GM13977 (cell line): ENCODE results near the gene NOSTRIN.

Experiments
- DNase-seq: peaks from one replicate; pipeline ENCODE4 v3.0.0; 2012; ENCODE audit warnings: low spot score
- CTCF ChIP-seq: IDR thresholded peaks from 2 replicates; pipeline ENCODE4 v1.5.1; 2012; ENCODE audit warnings: mild to moderate bottlenecking, control low read depth; ENCODE audit not compliant: insufficient read depth; ENCODE audit errors: extremely low read depth, missing control alignments
- in situ Hi-C: fragments of 300-500 bp; cut with MboI; formaldehyde crosslinking; loops from one replicate; pipeline ENCODE4 v1.12.0; 2022; ENCODE audit warnings: low sequenced_read_pairs, low pct_unique_long_range_greater_than_20kb, mixed read lengths, inconsistent platforms; ENCODE audit not compliant: unreplicated experiment

The NOSTRIN gene

GRCh38 chr2:168801961-168802858 is at the start of gene NOSTRIN:
TSS of gene NOSTRIN (plus strand) at chr2:168802637. CDS start at chr2:168802647, 10 bp downstream.
- no peak for TF ChIP-seq CTCF
- in situ Hi-C loops: no loop called here
- no peak for DNase-seq

GRCh38 chr2:168753765-168754329 is 48.6 kb upstream of the NOSTRIN start:
- in situ Hi-C loops: no loop called here
- no peak for DNase-seq
- TF ChIP-seq CTCF: no peak

- TF ChIP-seq CTCF: no peak
- in situ Hi-C loops: no loop called here
- no peak for DNase-seq
These were observed 45.2 kb upstream of the NOSTRIN start for GRCh38 chr2:168757223-168757622.

DNA sequence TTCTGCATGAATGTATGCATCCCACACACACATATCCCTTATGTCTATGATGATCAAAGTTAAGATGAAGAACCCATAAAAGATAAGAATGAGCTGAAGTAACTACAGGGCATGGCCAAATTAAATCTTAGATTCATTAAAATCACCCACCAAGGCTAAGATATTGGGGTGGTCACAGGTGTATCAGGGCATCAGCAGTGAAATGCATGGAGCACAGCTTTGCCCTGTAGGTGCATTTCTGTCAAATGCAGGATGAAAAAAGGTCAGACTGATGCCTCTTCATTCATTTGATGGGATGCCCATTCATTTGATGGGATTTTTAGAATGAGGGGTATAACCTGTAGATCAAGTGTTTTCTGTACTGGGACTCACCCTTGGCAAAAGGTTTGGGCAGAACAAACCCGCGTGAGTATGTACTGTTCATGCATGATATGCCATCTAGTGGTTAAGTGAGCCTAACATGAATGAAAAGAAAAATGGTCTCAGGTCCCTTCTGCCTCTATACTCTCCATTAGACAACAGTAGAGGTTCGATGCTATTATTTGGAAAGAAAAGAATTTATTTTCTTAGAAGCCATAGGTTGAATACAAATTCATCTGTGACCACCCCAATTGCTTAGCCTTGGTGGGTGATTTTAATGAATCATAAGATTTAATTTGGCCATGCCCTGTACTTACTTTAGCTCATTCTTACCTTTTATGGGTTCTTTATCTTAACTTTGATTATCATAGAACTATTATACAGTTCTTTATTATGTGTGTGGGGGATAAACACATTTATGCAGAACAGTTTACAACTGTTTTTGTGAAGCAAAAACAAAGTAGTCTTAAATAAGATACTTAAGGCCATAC is 43.2 kb upstream of the NOSTRIN start:
- DNase-seq: peak; percentile 54
- TF ChIP-seq CTCF: peak; percentile 65
- in situ Hi-C loops: no loop called here

DNA sequence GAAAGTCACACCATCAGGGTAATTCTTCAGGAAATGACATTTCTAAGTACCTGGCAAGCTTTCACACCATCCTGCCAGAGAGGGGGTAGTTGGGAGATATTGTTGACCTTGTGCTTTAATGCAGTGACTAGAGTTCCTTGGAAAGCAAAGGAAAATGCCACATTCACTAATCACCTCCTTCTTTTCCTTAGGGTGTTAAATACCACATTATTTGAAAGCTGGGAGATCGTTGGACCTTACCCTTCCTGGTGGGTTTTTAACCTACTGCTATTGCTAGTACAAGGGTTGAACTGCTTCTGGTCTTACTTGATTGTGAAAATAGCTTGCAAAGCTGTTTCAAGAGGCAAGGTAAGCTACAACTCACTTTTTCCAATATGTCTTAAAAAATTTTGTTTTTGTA is 37.0 kb upstream of the NOSTRIN start:
- TF ChIP-seq CTCF: no peak
- DNase-seq: no peak
- in situ Hi-C loops: loop anchor here (5.0 kb wide), 1 partner anchor 418 kb away; no protein-coding TSS in a partner anchor

DNA sequence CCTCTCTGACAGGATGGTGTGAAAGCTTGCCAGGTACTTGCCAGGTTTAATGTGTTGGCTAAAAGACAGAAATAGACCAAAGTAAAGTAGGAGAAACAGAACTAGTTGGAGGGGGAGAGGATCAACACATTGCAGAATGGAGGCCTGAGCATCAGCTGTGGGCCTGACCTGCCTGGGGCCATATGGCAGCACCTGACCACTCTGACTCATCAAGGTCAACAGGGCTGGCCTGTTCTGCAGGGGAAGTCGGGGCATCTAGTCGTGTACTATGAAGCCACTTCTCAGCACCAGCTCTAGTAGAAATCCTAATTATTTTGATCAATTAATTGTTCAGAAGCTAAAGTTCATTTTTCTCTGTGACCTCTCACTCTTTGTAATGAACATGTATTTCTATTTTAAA is 35.8 kb upstream of the NOSTRIN start:
- TF ChIP-seq CTCF: no peak
- in situ Hi-C loops: loop anchor here (5.0 kb wide), 1 partner anchor 419 kb away; no protein-coding TSS in a partner anchor
- DNase-seq: no peak
